ENCODE data around the gene SIX1.

GRCh38 chr14:60622210-60622916, 26.9 kb downstream of the SIX1 start:
- TF ChIP-seq CTCF (IDR thresholded peaks at IDR 0.05; ENCODE audit: insufficient read depth, low read length, poor library complexity, severe bottlenecking), result no peak
- no peak for TF ChIP-seq EZH2phosphoT487 (conservative IDR thresholded peaks at IDR 0.05; ENCODE audit: low read length)

Measured in SU-DHL-6 (cell line).